OCI-LY7 (cell line): ENCODE measurements around the gene EIF4G3. TPM values are rescaled to one million over a fixed set of nuclear protein-coding genes. Genes with fewer than 3 reads are reported as not detected.

Source experiments
- BruUV-seq: library from RNA; stranded (reverse); fragments of 400-500 nt; replicated peaks from 2 replicates; lab custom pipeline; 2021; lab: Mats Ljungman, UMichigan
- CTCF ChIA-PET: fragments of 300-600 bp; sonication (Branson Sonifier 250); formaldehyde crosslinking; loops from one replicate; lab custom pipeline; 2022; ENCODE audit warnings: antibody characterized with exemption; ENCODE audit not compliant: unreplicated experiment; lab: Charles Lee
- POLR2A ChIA-PET: fragments of 300-600 bp; sonication (Branson Sonifier 250); formaldehyde crosslinking; loops from one replicate; lab custom pipeline; 2022; ENCODE audit warnings: antibody characterized with exemption; lab: Charles Lee
- DNase-seq: peaks from one replicate; pipeline ENCODE4 v3.0.0-alpha.2; 2015; ENCODE audit warnings: low spot score
- H2AFZ ChIP-seq: fragments of 200-600 bp; sonication (generic), shearing (Covaris generic); 2 replicates; pipeline ENCODE4 v1.6.1; 2014; ENCODE audit warnings: mild to moderate bottlenecking, antibody characterized with exemption, low read length, moderate library complexity
- H3K27ac ChIP-seq: fragments of 200-600 bp; sonication (generic); 2 replicates; pipeline ENCODE4 v1.5.1; 2014; ENCODE audit warnings: mixed run types, low read depth, mild to moderate bottlenecking, moderate library complexity, low read length, inconsistent platforms; ENCODE audit not compliant: poor library complexity, severe bottlenecking
- H3K36me3 ChIP-seq: fragments of 200-600 bp; sonication (generic); 2 replicates; pipeline ENCODE4 v1.6.1; 2014; ENCODE audit warnings: mild to moderate bottlenecking, antibody characterized with exemption, low read length, moderate library complexity, mixed read lengths; ENCODE audit not compliant: insufficient read depth
- H3K4me1 ChIP-seq: fragments of 200-600 bp; sonication (generic); 2 replicates; pipeline ENCODE4 v1.5.1; 2014; ENCODE audit warnings: mild to moderate bottlenecking, low read length; ENCODE audit not compliant: insufficient read depth, poor library complexity, severe bottlenecking
- H3K4me2 ChIP-seq: fragments of 200-600 bp; sonication (generic); 2 replicates; pipeline ENCODE4 v1.6.1; 2014; ENCODE audit warnings: mild to moderate bottlenecking, low read length
- H3K4me3 ChIP-seq: fragments of 200-600 bp; sonication (generic); 2 replicates; pipeline ENCODE4 v1.5.1; 2014; ENCODE audit warnings: mild to moderate bottlenecking, low read depth, low read length; ENCODE audit not compliant: poor library complexity, severe bottlenecking
- H3K79me2 ChIP-seq: fragments of 200-600 bp; sonication (generic); 2 replicates; pipeline ENCODE4 v1.6.1; 2016; ENCODE audit warnings: low read depth, mild to moderate bottlenecking, low read length, moderate library complexity, mixed read lengths; ENCODE audit not compliant: insufficient read depth
- H3K9me2 ChIP-seq: fragments of 200-600 bp; sonication (generic); 2 replicates; pipeline ENCODE4 v1.6.1; 2016; ENCODE audit warnings: mild to moderate bottlenecking, low read length, mixed read lengths; ENCODE audit not compliant: insufficient read depth
- H3K9me3 ChIP-seq: fragments of 200-600 bp; sonication (generic); 2 replicates; pipeline ENCODE4 v1.6.1; 2014; ENCODE audit warnings: mild to moderate bottlenecking, mixed run types, low read length, mixed read lengths
- H4K20me1 ChIP-seq: fragments of 200-600 bp; sonication (generic); 2 replicates; pipeline ENCODE4 v1.6.1; 2014; ENCODE audit warnings: mild to moderate bottlenecking, antibody characterized with exemption, low read length, moderate library complexity, mixed read lengths; ENCODE audit not compliant: insufficient read depth
- EZH2phosphoT487 ChIP-seq: fragments of 200-600 bp; sonication (generic); IDR thresholded peaks from 2 replicates; pipeline ENCODE4 v1.6.1; 2018; ENCODE audit warnings: low read depth, borderline replicate concordance, mild to moderate bottlenecking, mixed run types, antibody characterized with exemption, low read length, moderate library complexity, mixed read lengths
- intact Hi-C: fragments of 100-400 bp; cut with micrococcal nuclease; formaldehyde crosslinking; loops from one replicate; pipeline ENCODE4 v1.10.0; 2022; ENCODE audit not compliant: unreplicated experiment
- total RNA-seq, 2 experiments: library from RNA; depleted of rRNA in 1 of 2; stranded (reverse); fragments of >200 nt in 1 of 2; shearing (Covaris generic) in 1 of 2; gene quantifications; 2 replicates each; pipeline ENCODE4 v1.2.3, GENCODE V29; 2014 to 2022
- TF ChIP-seq, protein P1 (sequence below): fragments of 200-600 bp; sonication (generic); conservative IDR thresholded peaks from 2 replicates; pipeline ENCODE4 v1.5.1; 2014; ENCODE audit warnings: mild to moderate bottlenecking, antibody characterized with exemption, low read length, moderate library complexity, mixed read lengths

EIF4G3 gene
- total RNA-seq, 2 experiments from 2014 or later, result 28.5 to 62.1 TPM

DNA sequence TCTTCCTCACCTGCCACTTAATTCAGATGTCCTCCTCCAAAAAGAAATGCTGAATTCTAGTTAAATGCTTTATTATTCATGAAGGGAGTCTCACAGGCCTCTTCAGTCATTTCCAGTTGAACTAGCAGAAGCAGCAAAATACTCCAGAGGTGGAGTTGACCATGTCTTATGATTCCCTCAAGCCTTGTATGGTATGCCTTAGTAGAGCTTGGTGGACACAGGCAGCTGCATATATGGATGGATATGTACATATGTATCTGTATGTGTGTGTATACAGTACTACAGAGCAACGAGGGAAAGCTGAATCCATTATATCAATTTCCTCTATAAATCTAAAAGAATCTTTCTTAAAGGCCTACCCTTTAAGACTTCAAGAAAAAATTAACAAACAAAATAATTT is 306.0 kb downstream of the EIF4G3 start:
- Histone ChIP-seq H2AFZ (no peak overlapping the region), H3K9me3 (no peaks in the 10 kb centered on the region), H3K4me3 (no peak overlapping the region), H3K4me1 (no peaks in the 10 kb centered on the region), H3K9me2 (no peaks in the 10 kb centered on the region), H3K27ac (no peak overlapping the region), H3K4me2 (no peak overlapping the region), H4K20me1 (no peaks in the 10 kb centered on the region), H3K36me3 (peaks cover 13% of the 10 kb centered on the region), H3K79me2 (no peaks in the 10 kb centered on the region)
- no peak for DNase-seq
- TF ChIP-seq EZH2phosphoT487, result no peak
- TF ChIP-seq, protein P1, sequence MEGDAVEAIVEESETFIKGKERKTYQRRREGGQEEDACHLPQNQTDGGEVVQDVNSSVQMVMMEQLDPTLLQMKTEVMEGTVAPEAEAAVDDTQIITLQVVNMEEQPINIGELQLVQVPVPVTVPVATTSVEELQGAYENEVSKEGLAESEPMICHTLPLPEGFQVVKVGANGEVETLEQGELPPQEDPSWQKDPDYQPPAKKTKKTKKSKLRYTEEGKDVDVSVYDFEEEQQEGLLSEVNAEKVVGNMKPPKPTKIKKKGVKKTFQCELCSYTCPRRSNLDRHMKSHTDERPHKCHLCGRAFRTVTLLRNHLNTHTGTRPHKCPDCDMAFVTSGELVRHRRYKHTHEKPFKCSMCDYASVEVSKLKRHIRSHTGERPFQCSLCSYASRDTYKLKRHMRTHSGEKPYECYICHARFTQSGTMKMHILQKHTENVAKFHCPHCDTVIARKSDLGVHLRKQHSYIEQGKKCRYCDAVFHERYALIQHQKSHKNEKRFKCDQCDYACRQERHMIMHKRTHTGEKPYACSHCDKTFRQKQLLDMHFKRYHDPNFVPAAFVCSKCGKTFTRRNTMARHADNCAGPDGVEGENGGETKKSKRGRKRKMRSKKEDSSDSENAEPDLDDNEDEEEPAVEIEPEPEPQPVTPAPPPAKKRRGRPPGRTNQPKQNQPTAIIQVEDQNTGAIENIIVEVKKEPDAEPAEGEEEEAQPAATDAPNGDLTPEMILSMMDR, result no peak
- no TSS peak for BruUV-seq
- POLR2A ChIA-PET, result no interaction called here
- CTCF ChIA-PET, result no interaction called here
- intact Hi-C loops, result no loop called here

DNA sequence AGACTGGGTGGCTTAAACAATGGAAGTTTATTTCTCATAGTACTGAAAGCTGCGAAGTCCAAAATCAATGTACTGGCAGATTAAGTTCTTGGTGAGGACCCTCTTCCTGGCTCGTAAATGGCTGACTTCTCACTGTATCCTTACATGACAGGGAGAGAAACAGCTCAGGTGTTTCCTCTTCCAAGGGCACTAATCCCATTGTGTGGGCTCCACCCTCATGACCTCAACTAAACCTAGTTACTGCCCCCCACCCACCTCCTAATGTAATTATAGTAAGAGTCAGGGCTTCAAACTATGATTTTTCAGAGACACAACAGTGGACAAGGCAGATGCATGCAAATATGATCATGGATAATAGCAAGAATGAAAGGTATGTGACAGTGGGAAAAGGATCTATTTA is 308.4 kb downstream of the EIF4G3 start:
- Histone ChIP-seq H4K20me1 (no peaks in the 10 kb centered on the region), H2AFZ (no peak overlapping the region), H3K9me3 (no peaks in the 10 kb centered on the region), H3K27ac (no peak overlapping the region), H3K4me2 (no peak overlapping the region), H3K4me3 (no peak overlapping the region), H3K9me2 (no peaks in the 10 kb centered on the region), H3K36me3 (peaks cover 15% of the 10 kb centered on the region; the same call in 1 of the 2 replicates), H3K79me2 (no peaks in the 10 kb centered on the region), H3K4me1 (no peaks in the 10 kb centered on the region)
- TF ChIP-seq, protein P1, result no peak
- TF ChIP-seq EZH2phosphoT487, result no peak
- BruUV-seq, result no TSS peak
- intact Hi-C loops, result no loop called here
- ChIA-PET POLR2A (no interaction called here), CTCF (no interaction called here)
- no peak for DNase-seq

DNA sequence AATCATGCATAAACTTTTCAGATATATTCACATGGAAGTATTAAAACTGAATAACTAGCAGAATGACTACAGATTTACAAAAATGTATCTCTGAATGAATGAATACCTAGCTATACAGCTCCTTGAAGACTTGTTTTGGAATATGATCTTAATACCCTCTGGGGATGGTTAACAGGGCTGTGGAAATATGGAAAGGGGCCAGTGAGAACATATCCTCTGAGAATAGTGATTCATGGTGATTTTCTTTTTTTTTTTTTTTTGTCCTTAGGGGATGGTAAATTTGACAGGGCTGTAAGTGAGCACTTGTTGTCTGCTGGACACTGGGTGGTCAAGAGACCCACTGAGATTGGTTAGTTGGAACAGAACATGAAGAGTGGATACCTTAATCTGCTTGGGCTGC is 308.9 kb downstream of the EIF4G3 start:
- Histone ChIP-seq H2AFZ (no peak overlapping the region), H3K27ac (no peak overlapping the region), H4K20me1 (no peaks in the 10 kb centered on the region), H3K4me1 (no peaks in the 10 kb centered on the region), H3K79me2 (no peaks in the 10 kb centered on the region), H3K9me3 (no peaks in the 10 kb centered on the region), H3K9me2 (no peaks in the 10 kb centered on the region), H3K36me3 (peaks cover 18% of the 10 kb centered on the region; the same call in 1 of the 2 replicates), H3K4me3 (no peak overlapping the region), H3K4me2 (no peak overlapping the region)
- ChIA-PET CTCF (no interaction called here), POLR2A (interaction anchor here (0.7 kb wide), 2 partner anchors 81 to 202 kb away, joined by 3 to 4 read pairs; partner anchors contain the start of gene HP1BP3)
- TF ChIP-seq EZH2phosphoT487, result no peak
- TF ChIP-seq, protein P1, result no peak
- intact Hi-C loops, result no loop called here
- no peak for DNase-seq
- no TSS peak for BruUV-seq
